Parathyroid adenoma (tissue), 2 donors: ENCODE measurements around the gene SATL1.
"Not testable (repeated sequence)": the region's sequence is repeated elsewhere in the genome, so short reads cannot be mapped to it uniquely, and the experiment has no call there.

Experiments
- H2AFZ ChIP-seq: fragments of 300-600 bp; sonication (generic); one replicate; pipeline ENCODE4 v1.7.0; 2017; ENCODE audit warnings: antibody characterized with exemption, mild to moderate bottlenecking
- H3K27ac ChIP-seq: fragments of 300-600 bp; sonication (generic); one replicate; pipeline ENCODE4 v1.7.0; 2017
- H3K27me3 ChIP-seq: fragments of 300-600 bp; sonication (generic); one replicate; pipeline ENCODE4 v1.7.0; 2017; ENCODE audit warnings: low read length; ENCODE audit not compliant: control insufficient read depth, insufficient read depth
- H3K36me3 ChIP-seq: fragments of 300-600 bp; sonication (generic); one replicate; pipeline ENCODE4 v1.7.0; 2017; ENCODE audit warnings: low read length; ENCODE audit not compliant: control insufficient read depth, insufficient read depth
- H3K4me1 ChIP-seq: fragments of 300-600 bp; sonication (generic); one replicate; pipeline ENCODE4 v1.7.0; 2017; ENCODE audit warnings: control low read depth
- H3K4me2 ChIP-seq: fragments of 300-600 bp; sonication (generic); one replicate; pipeline ENCODE4 v1.7.0; 2017; ENCODE audit warnings: low read length
- H3K4me3 ChIP-seq: fragments of 300-600 bp; sonication (generic); one replicate; pipeline ENCODE4 v1.7.0; 2017; ENCODE audit warnings: low read depth, low read length
- H3K79me2 ChIP-seq: fragments of 300-600 bp; sonication (generic); one replicate; pipeline ENCODE4 v1.7.0; 2017; ENCODE audit warnings: control low read depth
- H3K9ac ChIP-seq: fragments of 300-600 bp; sonication (generic); one replicate; pipeline ENCODE4 v1.7.0; 2017; ENCODE audit warnings: mild to moderate bottlenecking
- H3K9me3 ChIP-seq: fragments of 300-600 bp; sonication (generic); one replicate; pipeline ENCODE4 v1.7.0; 2017; ENCODE audit warnings: low read length; ENCODE audit not compliant: control insufficient read depth
- TF ChIP-seq, protein P1 (sequence below): fragments of 300-600 bp; sonication (generic); IDR thresholded peaks from one replicate; pipeline ENCODE4 v1.7.0; 2017; ENCODE audit warnings: antibody characterized with exemption, mild to moderate bottlenecking
- donor health status: primary hyperparathyroidism.

The SATL1 gene

DNA sequence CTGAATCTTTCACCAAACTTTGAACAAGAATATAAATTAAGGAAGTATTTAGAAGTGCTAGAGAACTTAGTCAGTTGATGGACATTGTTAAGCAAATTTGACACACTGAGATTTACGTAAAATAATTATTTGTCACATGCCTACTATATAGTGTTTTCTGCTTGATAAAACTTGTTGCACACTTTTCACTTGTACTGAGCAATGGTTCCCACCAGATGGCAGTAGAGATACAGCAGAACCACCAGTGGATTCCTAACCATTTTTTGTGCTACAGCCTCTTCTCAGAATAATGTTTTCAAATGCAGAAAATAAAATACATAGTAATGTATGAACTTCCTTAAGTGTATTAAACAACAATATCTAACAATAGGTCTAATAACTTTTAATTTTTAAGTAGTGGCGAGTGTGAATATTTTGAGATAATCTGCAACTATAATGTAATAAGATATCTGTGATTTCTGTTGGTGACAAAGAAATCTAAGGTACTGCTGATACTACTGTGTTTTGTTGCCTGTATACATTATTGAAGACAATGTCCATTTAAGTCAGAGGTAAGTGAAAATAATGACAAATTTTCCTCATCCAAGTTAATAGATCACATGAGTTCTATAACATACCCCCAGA lies 158.7 kb downstream of the SATL1 start:
- H3K27me3 ChIP-seq, result no peaks in the 10 kb centered on the region
- TF ChIP-seq, protein P1, sequence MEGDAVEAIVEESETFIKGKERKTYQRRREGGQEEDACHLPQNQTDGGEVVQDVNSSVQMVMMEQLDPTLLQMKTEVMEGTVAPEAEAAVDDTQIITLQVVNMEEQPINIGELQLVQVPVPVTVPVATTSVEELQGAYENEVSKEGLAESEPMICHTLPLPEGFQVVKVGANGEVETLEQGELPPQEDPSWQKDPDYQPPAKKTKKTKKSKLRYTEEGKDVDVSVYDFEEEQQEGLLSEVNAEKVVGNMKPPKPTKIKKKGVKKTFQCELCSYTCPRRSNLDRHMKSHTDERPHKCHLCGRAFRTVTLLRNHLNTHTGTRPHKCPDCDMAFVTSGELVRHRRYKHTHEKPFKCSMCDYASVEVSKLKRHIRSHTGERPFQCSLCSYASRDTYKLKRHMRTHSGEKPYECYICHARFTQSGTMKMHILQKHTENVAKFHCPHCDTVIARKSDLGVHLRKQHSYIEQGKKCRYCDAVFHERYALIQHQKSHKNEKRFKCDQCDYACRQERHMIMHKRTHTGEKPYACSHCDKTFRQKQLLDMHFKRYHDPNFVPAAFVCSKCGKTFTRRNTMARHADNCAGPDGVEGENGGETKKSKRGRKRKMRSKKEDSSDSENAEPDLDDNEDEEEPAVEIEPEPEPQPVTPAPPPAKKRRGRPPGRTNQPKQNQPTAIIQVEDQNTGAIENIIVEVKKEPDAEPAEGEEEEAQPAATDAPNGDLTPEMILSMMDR, result peak; percentile 45
- H3K9ac ChIP-seq, result no peak overlapping the region
- H3K4me1 ChIP-seq, result no peaks in the 10 kb centered on the region
- no peak overlapping the region for H3K4me2 ChIP-seq
- H3K27ac ChIP-seq, result no peak overlapping the region
- no peak overlapping the region for H2AFZ ChIP-seq
- no peaks in the 10 kb centered on the region for H3K79me2 ChIP-seq
- no peak overlapping the region for H3K4me3 ChIP-seq
- H3K9me3 ChIP-seq, result no peaks in the 10 kb centered on the region
- H3K36me3 ChIP-seq, result no peaks in the 10 kb centered on the region

DNA sequence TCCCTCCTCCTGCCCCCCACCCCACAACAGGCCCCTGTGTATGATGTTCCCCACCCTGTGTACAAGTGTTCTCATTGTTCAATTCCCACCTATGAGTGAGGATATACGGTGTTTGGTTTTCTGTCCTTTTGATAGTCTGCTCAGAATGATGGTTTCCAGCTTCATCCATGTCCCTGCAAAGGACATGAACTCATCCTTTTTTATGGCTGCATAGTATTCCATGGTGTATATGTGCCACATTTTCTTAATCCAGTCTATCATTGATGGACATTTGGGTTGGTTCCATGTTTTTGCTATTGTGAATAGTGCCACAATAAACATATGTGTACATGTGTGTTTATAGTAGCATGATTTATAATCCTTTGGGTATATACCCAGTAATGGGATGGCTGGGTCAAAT lies 166.3 kb downstream of the SATL1 start:
- not testable (repeated sequence) for H3K4me2 ChIP-seq, H3K4me3 ChIP-seq, H3K27me3 ChIP-seq, H3K36me3 ChIP-seq, H3K9ac ChIP-seq, H3K79me2 ChIP-seq, H3K4me1 ChIP-seq, H2AFZ ChIP-seq, H3K27ac ChIP-seq, H3K9me3 ChIP-seq

DNA sequence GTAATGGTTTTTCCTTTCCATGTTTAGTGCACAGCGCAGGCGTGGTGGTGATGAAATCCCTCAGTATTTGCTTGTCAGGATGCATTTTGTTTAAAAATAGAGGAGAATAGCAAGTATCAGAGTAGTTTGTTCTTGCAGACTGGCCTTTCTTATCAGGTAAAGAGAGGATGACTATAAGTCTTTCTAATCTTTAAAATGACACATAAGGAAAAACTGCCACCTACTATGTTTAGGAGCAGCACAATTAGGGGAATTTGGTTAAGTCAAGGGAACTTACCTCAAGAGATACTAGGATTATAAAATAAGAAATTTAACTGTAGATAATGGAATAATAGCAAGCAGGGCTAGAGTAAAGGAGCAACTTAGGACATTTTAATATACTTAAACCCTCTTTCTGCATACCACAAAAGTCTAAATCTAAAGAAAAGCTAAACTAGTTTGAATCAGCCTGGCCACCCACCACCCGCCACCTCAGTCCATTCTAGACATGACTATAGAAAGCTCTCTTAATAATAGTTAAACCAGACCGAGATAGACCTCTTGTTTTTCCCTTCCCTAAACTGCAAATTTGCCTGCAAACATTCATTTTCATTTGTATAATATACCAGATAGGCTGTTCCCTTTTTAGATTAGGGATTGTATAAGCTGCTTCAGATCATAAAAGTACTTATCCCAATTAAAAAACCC lies 177.9 kb downstream of the SATL1 start:
- H3K4me1 ChIP-seq, result no peaks in the 10 kb centered on the region
- H3K79me2 ChIP-seq, result no peaks in the 10 kb centered on the region
- H2AFZ ChIP-seq, result no peak overlapping the region
- no peak overlapping the region for H3K4me2 ChIP-seq
- no peak overlapping the region for H3K9ac ChIP-seq
- no peaks in the 10 kb centered on the region for H3K9me3 ChIP-seq
- H3K36me3 ChIP-seq, result no peaks in the 10 kb centered on the region
- TF ChIP-seq, protein P1, result no peak
- H3K27ac ChIP-seq, result no peak overlapping the region
- H3K4me3 ChIP-seq, result no peak overlapping the region
- no peaks in the 10 kb centered on the region for H3K27me3 ChIP-seq

DNA sequence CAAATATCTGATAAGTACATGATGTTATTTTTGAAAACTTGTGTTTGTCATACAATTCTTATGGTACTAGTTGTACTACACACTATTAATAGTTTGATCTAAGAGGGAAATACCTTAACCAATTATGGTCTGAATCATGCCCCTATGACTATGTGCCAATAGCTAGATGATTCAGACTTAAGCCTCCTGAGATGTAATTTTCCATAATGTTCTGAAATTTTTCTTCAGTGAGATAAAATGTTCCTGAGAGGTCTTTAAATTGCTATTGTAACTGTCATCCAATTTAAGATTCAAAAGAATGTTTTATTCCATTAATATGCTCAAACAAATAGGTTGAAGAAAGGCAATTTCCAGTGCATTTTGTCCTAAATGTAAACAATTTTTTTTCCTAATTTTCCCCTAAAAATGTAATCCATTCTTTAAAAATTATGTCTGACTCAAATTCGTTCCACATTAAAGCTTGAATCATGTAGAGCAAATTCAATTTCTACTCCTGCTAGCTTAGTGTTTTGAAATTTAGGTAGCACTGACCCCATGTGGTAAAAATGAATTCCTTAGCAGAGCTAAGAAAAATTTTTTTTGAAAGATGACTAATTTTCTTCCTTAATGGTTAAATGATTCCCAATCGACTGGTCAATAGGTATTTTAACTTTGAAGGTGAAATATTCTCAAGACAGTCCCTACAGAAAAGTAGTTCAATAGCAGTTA lies 190.8 kb downstream of the SATL1 start:
- H3K27me3 ChIP-seq, result no peaks in the 10 kb centered on the region
- no peak overlapping the region for H3K4me2 ChIP-seq
- no peaks in the 10 kb centered on the region for H3K36me3 ChIP-seq
- H3K9ac ChIP-seq, result no peak overlapping the region
- H3K9me3 ChIP-seq, result no peaks in the 10 kb centered on the region
- no peaks in the 10 kb centered on the region for H3K79me2 ChIP-seq
- H3K4me3 ChIP-seq, result no peak overlapping the region
- TF ChIP-seq, protein P1, result no peak
- no peaks in the 10 kb centered on the region for H3K4me1 ChIP-seq
- no peak overlapping the region for H3K27ac ChIP-seq
- H2AFZ ChIP-seq, result no peak overlapping the region

DNA sequence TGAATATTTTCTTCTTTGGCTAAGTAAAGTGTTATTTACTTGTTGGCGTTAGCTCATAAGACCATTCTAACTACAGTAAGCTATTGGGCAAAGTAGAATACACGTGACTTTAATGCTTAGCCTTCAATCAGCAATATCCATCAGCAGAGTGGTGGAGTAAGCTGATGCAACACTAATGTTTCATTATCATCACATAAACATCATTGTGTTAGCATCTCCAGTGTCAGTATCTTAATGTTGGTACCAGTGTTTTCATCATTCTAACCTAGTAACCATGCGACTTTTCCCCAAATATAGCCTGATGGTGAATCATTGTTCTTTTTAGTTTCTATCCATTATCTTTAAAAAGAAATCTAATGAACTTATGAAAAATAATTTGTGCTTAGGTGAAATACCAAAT lies 191.4 kb downstream of the SATL1 start:
- TF ChIP-seq, protein P1, result no peak
- H3K36me3 ChIP-seq, result no peaks in the 10 kb centered on the region
- no peak overlapping the region for H3K4me2 ChIP-seq
- H3K9ac ChIP-seq, result no peak overlapping the region
- no peaks in the 10 kb centered on the region for H3K4me1 ChIP-seq
- no peaks in the 10 kb centered on the region for H3K79me2 ChIP-seq
- H3K27ac ChIP-seq, result no peak overlapping the region
- H3K9me3 ChIP-seq, result no peaks in the 10 kb centered on the region
- no peak overlapping the region for H2AFZ ChIP-seq
- no peaks in the 10 kb centered on the region for H3K27me3 ChIP-seq
- no peak overlapping the region for H3K4me3 ChIP-seq
